Endothelial cell of umbilical vein (primary cell): ENCODE results near the gene FBXO44. TPM values are rescaled to one million over a fixed set of nuclear protein-coding genes. Genes with fewer than 3 reads are reported as not detected.

Experiments used
- BruUV-seq: library from RNA; stranded (reverse); fragments of 400-500 nt; replicated peaks from 2 replicates; lab custom pipeline; 2021; lab: Mats Ljungman, UMichigan
- CTCF ChIA-PET: fragments of 300-600, 350-600 bp; sonication (Branson Sonifier 250); formaldehyde crosslinking; loops from one replicate; lab custom pipeline; 2021; ENCODE audit warnings: antibody characterized with exemption, inconsistent platforms; lab: Charles Lee
- POLR2A ChIA-PET: fragments of 300-600, 350-600 bp; sonication (Branson Sonifier 250); formaldehyde crosslinking; loops from one replicate; lab custom pipeline; 2021; ENCODE audit warnings: antibody characterized with exemption, inconsistent platforms; lab: Charles Lee
- DNase-seq: peaks from one replicate; pipeline ENCODE4 v3.0.0-alpha.2; 2011; ENCODE audit warnings: low read depth, low spot score
- FAIRE-seq: peaks from 2 replicates; lab custom pipeline; 2011; peaks lifted over from hg19 to GRCh38; lab: Jason Lieb, UNC
- H2AFZ ChIP-seq: 2 replicates; pipeline ENCODE4 v1.6.0; 2012; ENCODE audit warnings: low read depth, low read length, control low read depth, inconsistent platforms
- H3K27ac ChIP-seq: 2 replicates; pipeline ENCODE4 v1.5.1; 2011; ENCODE audit warnings: low read depth, mild to moderate bottlenecking, control low read depth, low read length, moderate library complexity; ENCODE audit not compliant: insufficient read depth
- H3K27me3 ChIP-seq, 2 experiments: 2 replicates each; pipeline versions ENCODE4 v1.6.0 to v1.6.1; 2011; ENCODE audit warnings: low read length in 2 of 2, mixed read lengths in 1 of 2; ENCODE audit not compliant: control insufficient read depth in 2 of 2, insufficient read depth in 2 of 2
- H3K36me3 ChIP-seq, 2 experiments: 2 replicates in 1 of 2; 3 replicates in 1 of 2; pipeline ENCODE4 v1.5.1; 2011; ENCODE audit warnings: low read length in 2 of 2, mild to moderate bottlenecking in 1 of 2, moderate library complexity in 1 of 2; ENCODE audit not compliant: control insufficient read depth in 2 of 2, insufficient read depth in 2 of 2; ENCODE audit errors: extremely low read depth in 1 of 2
- H3K4me1 ChIP-seq: 3 replicates; pipeline ENCODE4 v1.5.1; 2011; ENCODE audit warnings: mild to moderate bottlenecking, low read length; ENCODE audit not compliant: control insufficient read depth, insufficient read depth; ENCODE audit errors: extremely low read depth
- H3K4me2 ChIP-seq: 2 replicates; pipeline ENCODE4 v1.6.1; 2011; ENCODE audit warnings: low read length, control low read depth, mixed read lengths; ENCODE audit not compliant: insufficient read depth
- H3K4me3 ChIP-seq, 3 experiments: fragments of 200-600 bp in 1 of 3; sonication (generic), shearing (Covaris generic) in 1 of 3; replicated peaks in 1 of 3; 2 replicates each; pipeline ENCODE4 v1.5.1; 2011 to 2016; ENCODE audit warnings: control low read depth in 3 of 3, low read length in 3 of 3, mild to moderate bottlenecking in 2 of 3, inconsistent platforms in 1 of 3, low read depth in 1 of 3, moderate library complexity in 1 of 3; ENCODE audit not compliant: insufficient read depth in 1 of 3
- H3K79me2 ChIP-seq: 2 replicates; pipeline ENCODE4 v1.6.0; 2012; ENCODE audit warnings: low read length, inconsistent platforms; ENCODE audit not compliant: control insufficient read depth, insufficient read depth
- H3K9ac ChIP-seq: replicated peaks from 2 replicates; pipeline ENCODE3; 2011; ENCODE audit warnings: low read length, control low read depth; ENCODE audit not compliant: insufficient read depth; ENCODE audit errors: extremely low read depth
- H3K9me1 ChIP-seq: replicated peaks from 3 replicates; pipeline ENCODE4 v1.6.0; 2011; ENCODE audit warnings: mild to moderate bottlenecking, low read length; ENCODE audit not compliant: control insufficient read depth, insufficient read depth; ENCODE audit errors: extremely low read depth
- H3K9me3 ChIP-seq: replicated peaks from 2 replicates; pipeline ENCODE4 v1.5.1; 2012; ENCODE audit warnings: low read length, inconsistent platforms; ENCODE audit not compliant: control insufficient read depth, insufficient read depth
- H4K20me1 ChIP-seq: replicated peaks from 2 replicates; pipeline ENCODE3; 2011; ENCODE audit warnings: mild to moderate bottlenecking, low read length; ENCODE audit not compliant: control insufficient read depth, insufficient read depth; ENCODE audit errors: extremely low read depth
- CTCF ChIP-seq, 2 donors: IDR thresholded peaks; 1 replicate in 1 of 2; 2 replicates in 1 of 2; pipeline ENCODE4 v1.5.1; 2011; ENCODE audit warnings: low read length in 2 of 2, mild to moderate bottlenecking in 2 of 2, moderate library complexity in 2 of 2, control low read depth in 1 of 2, inconsistent platforms in 1 of 2, low read depth in 1 of 2; ENCODE audit not compliant: insufficient read depth in 1 of 2; ENCODE audit errors: extremely low read depth in 1 of 2
- EZH2 ChIP-seq: IDR thresholded peaks from 2 replicates; pipeline ENCODE4 v1.6.1; 2012; ENCODE audit warnings: borderline replicate concordance, low read depth, mild to moderate bottlenecking, moderate library complexity, low read length, inconsistent platforms; ENCODE audit not compliant: severe bottlenecking
- FOS ChIP-seq: IDR thresholded peaks from 2 replicates; pipeline ENCODE4 v1.6.1; 2011; ENCODE audit warnings: mild to moderate bottlenecking, low read length, moderate library complexity, borderline replicate concordance; ENCODE audit not compliant: insufficient read depth
- GATA2 ChIP-seq: IDR thresholded peaks from 2 replicates; pipeline ENCODE4 v1.7.0; 2011; ENCODE audit warnings: low read depth, mild to moderate bottlenecking, moderate library complexity, mixed read lengths, low read length; ENCODE audit not compliant: insufficient read length, insufficient read depth
- JUN ChIP-seq: IDR thresholded peaks from 2 replicates; pipeline ENCODE4 v1.6.1; 2011; ENCODE audit warnings: borderline replicate concordance, low read depth; ENCODE audit not compliant: insufficient read length, insufficient read depth
- MAX ChIP-seq: IDR thresholded peaks from 2 replicates; pipeline ENCODE4 v1.6.1; 2011; ENCODE audit not compliant: insufficient read depth, insufficient read length
- MYC ChIP-seq: IDR thresholded peaks from one replicate; pipeline ENCODE4 v1.6.1; 2011; ENCODE audit warnings: mild to moderate bottlenecking, low read depth, low read length
- POLR2A ChIP-seq: IDR thresholded peaks from 2 replicates; pipeline ENCODE4 v1.6.1; 2012; ENCODE audit warnings: low read depth, mild to moderate bottlenecking, control low read depth, low read length
- POLR2AphosphoS5 ChIP-seq: IDR thresholded peaks from 2 replicates; pipeline ENCODE4 v1.6.1; 2012; ENCODE audit warnings: low read depth, mild to moderate bottlenecking, control low read depth, low read length, moderate library complexity; ENCODE audit not compliant: insufficient read depth
- dilution Hi-C: fragments of 300-500 bp; cut with MboI; formaldehyde crosslinking; loops from one replicate; pipeline ENCODE4 v1.15.0; 2019; ENCODE audit warnings: low sequenced_read_pairs; ENCODE audit not compliant: extremely low pct_ligation_motif_present
- intact Hi-C: fragments of 100-400 bp; cut with micrococcal nuclease; formaldehyde crosslinking; loops from one replicate; pipeline ENCODE4 v1.10.0; 2022
- polyA plus RNA-seq, 4 experiments: library from polyadenylated mRNA; depleted of rRNA in 3 of 4; stranded (reverse) in 3 of 4; unstranded in 1 of 4; fragments of >200 nt; gene quantifications; 2 replicates each; pipeline versions ENCODE4 v1.2.1 to v1.2.3, GENCODE V29; 2011 to 2012; ENCODE audit warnings: missing spikeins in 1 of 4
- total RNA-seq: library from RNA; stranded (reverse); gene quantifications from 2 replicates; pipeline ENCODE4 v1.2.3, GENCODE V29; 2021

Gene FBXO44
- total and polyA plus RNA-seq, 2 donors (not counting 3 experiments of a cell fraction or from before 2014, with no cell fraction given), result 16.8 to 22.5 TPM

GRCh38 chr1:11640101-11640500 lies 14.6 kb upstream of the FBXO44 start:
- TF ChIP-seq POLR2A, result no peak
- no peak for TF ChIP-seq EZH2
- TF ChIP-seq MAX, result no peak
- TF ChIP-seq FOS, result no peak
- TF ChIP-seq POLR2AphosphoS5, result no peak
- TF ChIP-seq GATA2, result no peak
- no peak for TF ChIP-seq MYC
- TF ChIP-seq JUN, result no peak
- no peak for TF ChIP-seq CTCF (IDR thresholded peaks at IDR 0.05; ENCODE audit: extremely low read depth in 1 of 2, insufficient read depth in 1 of 2, low read depth in 1 of 2, low read length in 2 of 2)
- Histone ChIP-seq H3K9ac (no peak overlapping the region), H3K4me3 (no peak overlapping the region), H3K27me3 (no peaks in the 10 kb centered on the region), H3K9me3 (no peaks in the 10 kb centered on the region), H3K27ac (no peak overlapping the region), H3K36me3 (no peaks in the 10 kb centered on the region), H3K4me2 (no peak overlapping the region), H3K9me1 (no peaks in the 10 kb centered on the region), H3K79me2 (no peaks in the 10 kb centered on the region), H3K4me1 (no peaks in the 10 kb centered on the region), H4K20me1 (no peaks in the 10 kb centered on the region), H2AFZ (no peak overlapping the region)
- no peak for FAIRE-seq
- BruUV-seq, result no TSS peak
- DNase-seq, result no peak
- intact Hi-C loops, result no loop called here
- dilution Hi-C loops, result no loop called here
- POLR2A ChIA-PET, result no interaction called here
- CTCF ChIA-PET, result interaction anchor here (0.9 to 1.7 kb wide), 5 partner anchors 27 to 602 kb away, joined by 3 to 5 read pairs (median 3); no protein-coding TSS in a partner anchor
